GM12891 (cell line): Measurements from ENCODE around the gene LIG3. TPM values are rescaled to one million over a fixed set of nuclear protein-coding genes. Genes with fewer than 3 reads are reported as not detected.
"Not testable (repeated sequence)": the region's sequence is repeated elsewhere in the genome, so short reads cannot be mapped to it uniquely, and the experiment has no call there.

ENCODE experiments used
- DNase-seq: peaks from one replicate; pipeline ENCODE4 v3.0.0; 2011; ENCODE audit warnings: low spot score; ENCODE audit not compliant: insufficient read length
- FAIRE-seq: peaks from 2 replicates; lab custom pipeline; 2011; peaks lifted over from hg19 to GRCh38; lab: Jason Lieb, UNC
- PAX5 ChIP-seq: IDR thresholded peaks from 2 replicates; pipeline ENCODE4 v1.6.1; 2011; ENCODE audit warnings: low read length, moderate library complexity, mild to moderate bottlenecking; ENCODE audit not compliant: insufficient read depth, severe bottlenecking
- POLR2A ChIP-seq: IDR thresholded peaks from 2 replicates; pipeline ENCODE4 v1.6.1; 2011; ENCODE audit warnings: low read depth, low read length, control low read depth
- POLR2AphosphoS5 ChIP-seq: IDR thresholded peaks from 2 replicates; pipeline ENCODE4 v1.6.1; 2011; ENCODE audit warnings: low read depth, low read length, control low read depth
- POU2F2 ChIP-seq: IDR thresholded peaks from 2 replicates; pipeline ENCODE4 v1.6.1; 2011; ENCODE audit warnings: low read depth, mild to moderate bottlenecking, control low read depth, low read length, moderate library complexity
- SPI1 ChIP-seq: IDR thresholded peaks from 2 replicates; pipeline ENCODE4 v1.6.1; 2011; ENCODE audit warnings: low read depth, low read length, control low read depth
- TAF1 ChIP-seq: IDR thresholded peaks from 2 replicates; pipeline ENCODE4 v1.6.1; 2011; ENCODE audit warnings: low read depth, low read length, control low read depth
- polyA plus RNA-seq: library from polyadenylated mRNA; unstranded; fragments of >200 nt; gene quantifications from one replicate; pipeline ENCODE4 v1.2.1, GENCODE V29; 2012; ENCODE audit warnings: low read depth, missing spikeins, inconsistent platforms; ENCODE audit not compliant: missing spikeins

LIG3 gene
- polyA plus RNA-seq = 9.5 TPM

DNA sequence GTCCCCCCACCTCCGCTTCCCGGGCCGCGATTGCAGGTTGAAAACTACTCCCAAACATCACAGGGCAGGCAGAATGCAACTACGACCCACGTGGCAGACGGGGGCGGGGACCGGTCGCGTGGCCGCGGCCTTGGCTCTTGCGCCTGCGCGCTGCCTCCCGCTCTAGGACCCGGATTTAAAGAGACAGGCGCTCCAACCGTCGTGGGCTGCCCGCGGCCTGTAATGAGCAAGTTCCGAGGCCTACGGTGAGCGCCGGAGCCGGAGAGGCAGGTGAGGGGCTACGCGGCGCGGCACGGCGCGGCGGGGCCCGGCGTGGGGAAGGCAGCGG, at the start of gene LIG3:
LIG3 (plus strand) TSS at position 160 of the 328 bp plus-strand sequence. CDS start 2,494 bp downstream, outside the sequence.
- FAIRE-seq (peak; percentile 98), DNase-seq (peak; percentile 89)
- no peak for TF ChIP-seq PAX5
- TF ChIP-seq POLR2A = peak; percentile 86
- peak; percentile 51 for TF ChIP-seq POU2F2
- TF ChIP-seq POLR2AphosphoS5 = peak; percentile 76
- no peak for TF ChIP-seq SPI1
- peak; percentile 59; the same call in 1 of the 2 replicates for TF ChIP-seq TAF1

GRCh38 chr17:34950780-34951179, 29.5 kb upstream of the LIG3 start:
- FAIRE-seq, DNase-seq: not testable (repeated sequence)

- no peak for FAIRE-seq
- DNase-seq = no peak
- TF ChIP-seq SPI1 (no peak), TAF1 (no peak), POLR2AphosphoS5 (no peak), POU2F2 (no peak), POLR2A (no peak), PAX5 (no peak)
Observed at GRCh38 chr17:34958438-34958837, 21.9 kb upstream of the LIG3 start.

GRCh38 chr17:34961093-34961911, 19.0 kb upstream of the LIG3 start, which contains the start of the genes CCT6B and ZNF830:
CCT6B (minus strand) TSS chr17:34961460; CDS start chr17:34961393, 67 bp downstream.
ZNF830 (plus strand) TSS chr17:34961540; CDS start chr17:34961567, 27 bp downstream.
- FAIRE-seq = peak; percentile 96
- TF ChIP-seq PAX5 (no peak), TAF1 (peak; percentile 93), POLR2A (peak; percentile 96), SPI1 (0 out of 2 replicates have a peak, but pooled peaks have one; percentile 4), POLR2AphosphoS5 (peak; percentile 96), POU2F2 (peak; percentile 87; the same call in 1 of the 2 replicates)

GRCh38 chr17:34974179-34974578, 6.1 kb upstream of the LIG3 start:
- no peak for FAIRE-seq
- no peak for DNase-seq
- TF ChIP-seq SPI1 = no peak
- no peak for TF ChIP-seq POLR2AphosphoS5
- no peak for TF ChIP-seq TAF1
- no peak for TF ChIP-seq PAX5
- no peak for TF ChIP-seq POLR2A
- TF ChIP-seq POU2F2 = no peak

More at GRCh38 chr17:34961093-34961911, 19.0 kb upstream of the LIG3 start, which contains the start of the genes CCT6B and ZNF830:
- DNase-seq = peak; percentile 73

DNA sequence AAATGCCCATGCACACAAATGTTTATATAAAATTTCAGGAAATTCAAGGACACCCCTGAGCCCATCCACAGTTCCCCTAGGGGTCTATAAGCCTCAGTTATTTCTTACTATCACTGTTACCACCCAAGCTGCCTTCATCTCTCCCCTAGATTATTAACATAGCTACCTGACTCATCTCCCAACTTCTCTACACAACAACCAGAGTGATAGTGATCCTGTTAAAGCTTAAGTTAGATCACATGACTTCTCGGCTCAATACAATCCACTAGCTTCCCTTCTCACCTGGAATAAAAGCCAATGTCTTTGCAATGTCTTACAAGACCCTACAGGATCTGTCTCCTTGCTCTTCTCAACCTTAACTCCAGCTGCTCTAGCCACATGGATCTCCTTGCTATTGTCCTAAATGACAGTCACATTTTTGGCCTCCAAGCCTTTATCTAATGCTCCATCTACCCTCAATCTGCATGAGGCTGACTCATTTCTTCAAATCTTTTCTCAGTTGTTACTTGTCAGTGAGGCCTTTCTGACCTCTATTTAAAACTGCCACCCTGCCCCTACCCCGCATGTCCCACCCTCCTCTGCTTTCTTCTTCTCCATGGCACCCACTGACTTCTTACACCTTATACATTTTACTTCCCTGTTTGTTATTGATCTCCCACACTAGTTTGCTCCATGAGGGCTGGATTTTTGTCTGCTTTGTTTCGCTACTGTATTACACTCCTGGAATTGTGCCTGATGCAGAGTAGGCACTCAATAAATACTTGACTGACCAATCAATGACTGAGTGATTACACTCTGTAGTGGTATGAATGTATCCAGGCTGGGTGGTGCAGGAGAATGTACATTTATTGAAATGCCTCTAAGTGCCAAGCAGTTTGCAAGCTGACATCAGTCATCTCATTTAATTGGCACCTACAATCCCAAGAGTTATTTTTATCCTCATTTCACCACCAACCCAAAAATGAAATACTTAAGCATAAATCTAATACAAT, 5.2 kb upstream of the LIG3 start:
- DNase-seq = no peak
- TF ChIP-seq PAX5 (no peak), SPI1 (no peak), POLR2A (no peak), POLR2AphosphoS5 (no peak), TAF1 (no peak), POU2F2 (no peak)
- FAIRE-seq = no peak

GRCh38 chr17:34979153-34979552, 1.2 kb upstream of the LIG3 start:
- peak; percentile 50 for FAIRE-seq
- no peak for DNase-seq
- TF ChIP-seq PAX5 = no peak
- TF ChIP-seq POLR2A = no peak
- no peak for TF ChIP-seq POLR2AphosphoS5
- TF ChIP-seq TAF1 = no peak
- TF ChIP-seq POU2F2 = no peak

DNA sequence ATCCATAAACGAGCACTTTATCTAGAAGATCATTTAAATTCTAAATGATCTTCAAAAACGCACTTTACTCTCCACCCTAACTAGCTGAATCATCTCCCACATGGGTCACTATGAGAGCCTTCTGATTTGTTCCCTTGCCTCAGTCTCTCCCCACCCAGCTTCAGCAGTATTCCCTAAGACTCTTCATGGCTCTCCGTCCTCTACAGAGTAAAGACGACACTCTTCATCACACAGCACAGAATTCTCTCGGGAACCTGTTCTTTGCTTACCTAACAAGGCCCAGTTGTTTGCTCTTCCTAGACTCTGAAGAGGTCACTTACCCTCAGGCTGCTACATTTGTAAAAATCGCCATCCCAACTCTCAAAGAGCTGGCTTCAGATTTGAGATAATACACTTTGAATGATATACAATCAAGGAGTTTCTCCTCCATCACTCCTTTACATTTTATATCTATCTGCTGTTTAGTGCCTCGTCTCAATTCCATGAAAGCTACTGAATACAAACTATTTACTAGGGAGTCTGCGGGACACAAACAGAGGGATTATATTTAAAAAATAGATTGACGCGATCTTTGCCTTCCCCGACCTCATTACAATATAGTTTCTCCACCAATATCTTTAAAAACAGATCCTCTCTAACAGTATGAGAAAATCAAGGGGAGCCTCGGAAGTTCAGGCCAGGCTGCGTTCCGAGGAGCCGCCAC, 511 bp upstream of the LIG3 start:
- DNase-seq = no peak
- no peak for TF ChIP-seq POLR2AphosphoS5
- no peak for TF ChIP-seq PAX5
- no peak for TF ChIP-seq POLR2A
- FAIRE-seq = no peak
